Heart left ventricle (tissue), 13 donors: ENCODE measurements around the gene SLC35B4.

ENCODE experiments used
- POLR2A ChIP-seq, 2 donors: fragments of 450-650 bp; IDR thresholded peaks; one replicate each; pipeline ENCODE4 v1.6.1; 2017; ENCODE audit warnings: antibody characterized with exemption in 2 of 2, mild to moderate bottlenecking in 2 of 2, moderate library complexity in 2 of 2
- TF ChIP-seq, protein P1 (sequence below), 12 donors: fragments of 200-600 bp; sonication (generic) in 4 of 12; IDR thresholded peaks; one replicate each; pipeline versions ENCODE4 v1.5.0 to v1.8.0; 2018 to 2022; ENCODE audit warnings: antibody characterized with exemption in 12 of 12, mild to moderate bottlenecking in 5 of 12
- donor health status: ischemic (EF 13 %, LVEDD 7.1; RV severe dilation, severe dysfunction).
- donor health status: DM: no; HTN: yes; CAD: no.
- donor health status: DM: no; HTN: no; CAD: no.
- donor health status: ischemic (EF 25% LVEDD 6.9; RV normal size, moderate dysfunction).
- donor health status: ischemic (EF 25% LVEDD 5.7; RV mildly dilated, moderate dysfunction).
- donor health status: ischemic (EF 35%, LVEDD 5.7; RV mildly dilated, moderate dysfunction).
- donor health status: nonischemic (EF 11% LVEDD 7.7; RV severe dilation, severe dysfunction).
- donor health status: DM: yes; HTN: yes; CAD: no.
- donor health status: PGD.
- donor health status: ischemic (EF 29% LVEDD 5.4; RV normal size, mild dysfunction).
- donor health status: nonischemic (EF 23%, LVEDD 6.1; RV moderate dilation, normal function).

DNA sequence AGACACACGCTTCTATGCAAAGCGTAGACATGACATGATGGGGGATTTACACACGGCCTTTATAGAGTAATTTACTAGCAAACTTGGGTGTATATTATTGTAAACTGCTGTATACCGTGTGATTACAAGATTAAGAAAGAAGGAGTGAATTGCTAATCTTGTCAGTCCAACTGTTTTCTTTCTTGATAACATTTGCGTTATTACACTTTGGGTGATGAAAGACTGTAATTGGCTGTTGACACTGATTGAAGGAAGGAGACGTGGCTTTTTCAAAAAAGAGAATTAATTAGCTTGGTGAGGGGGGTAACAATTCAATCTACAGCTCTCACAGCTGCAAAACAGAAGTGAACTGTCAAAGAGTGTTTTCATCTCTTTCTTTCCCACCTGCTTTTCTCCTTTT, 32.7 kb downstream of the SLC35B4 start:
- TF ChIP-seq, protein P1, sequence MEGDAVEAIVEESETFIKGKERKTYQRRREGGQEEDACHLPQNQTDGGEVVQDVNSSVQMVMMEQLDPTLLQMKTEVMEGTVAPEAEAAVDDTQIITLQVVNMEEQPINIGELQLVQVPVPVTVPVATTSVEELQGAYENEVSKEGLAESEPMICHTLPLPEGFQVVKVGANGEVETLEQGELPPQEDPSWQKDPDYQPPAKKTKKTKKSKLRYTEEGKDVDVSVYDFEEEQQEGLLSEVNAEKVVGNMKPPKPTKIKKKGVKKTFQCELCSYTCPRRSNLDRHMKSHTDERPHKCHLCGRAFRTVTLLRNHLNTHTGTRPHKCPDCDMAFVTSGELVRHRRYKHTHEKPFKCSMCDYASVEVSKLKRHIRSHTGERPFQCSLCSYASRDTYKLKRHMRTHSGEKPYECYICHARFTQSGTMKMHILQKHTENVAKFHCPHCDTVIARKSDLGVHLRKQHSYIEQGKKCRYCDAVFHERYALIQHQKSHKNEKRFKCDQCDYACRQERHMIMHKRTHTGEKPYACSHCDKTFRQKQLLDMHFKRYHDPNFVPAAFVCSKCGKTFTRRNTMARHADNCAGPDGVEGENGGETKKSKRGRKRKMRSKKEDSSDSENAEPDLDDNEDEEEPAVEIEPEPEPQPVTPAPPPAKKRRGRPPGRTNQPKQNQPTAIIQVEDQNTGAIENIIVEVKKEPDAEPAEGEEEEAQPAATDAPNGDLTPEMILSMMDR (IDR thresholded peaks at IDR 0.05), result no peak
- TF ChIP-seq POLR2A (IDR thresholded peaks at IDR 0.05), result no peak
